Activated T-helper 2 cell treated with anti-CD3 and anti-CD28 coated beads, Interferon-gamma antibody, Interleukin-2, Interleukin-4, amounts not matched to agents 10 μg/mL and 5 μg/mL and 100 μg/mL, durations not matched to agents 14 hours and 24 hours and 36 hours (primary cell): Measurements from ENCODE around the gene SLIT3. TPM values are rescaled to one million over a fixed set of nuclear protein-coding genes. Genes with fewer than 3 reads are reported as not detected.

Experiments used
- DNase-seq: peaks from one replicate; pipeline ENCODE4 v3.0.0; 2021; ENCODE audit warnings: low spot score
- H3K27ac Mint-ChIP-seq: one replicate; pipeline ENCODE4 v1.8.0; 2021; ENCODE audit warnings: mixed read lengths
- H3K27me3 Mint-ChIP-seq: one replicate; pipeline ENCODE4 v1.8.0; 2021; ENCODE audit warnings: low read depth, mixed read lengths
- H3K36me3 Mint-ChIP-seq: one replicate; pipeline ENCODE4 v1.8.0; 2021; ENCODE audit warnings: low read depth, mixed read lengths
- H3K4me1 Mint-ChIP-seq: one replicate; pipeline ENCODE4 v1.8.0; 2021; ENCODE audit warnings: low read depth, mixed read lengths
- H3K4me3 Mint-ChIP-seq: one replicate; pipeline ENCODE4 v1.8.0; 2021; ENCODE audit warnings: low read depth, mild to moderate bottlenecking, moderate library complexity, mixed read lengths
- H3K9me3 Mint-ChIP-seq: one replicate; pipeline ENCODE4 v1.8.0; 2021; ENCODE audit warnings: mixed read lengths
- intact Hi-C: fragments of 100-400 bp; cut with micrococcal nuclease; formaldehyde crosslinking; loops from one replicate; pipeline ENCODE4 v1.15.1; 2023
- total RNA-seq: library from RNA; stranded (reverse); gene quantifications from 2 replicates; pipeline ENCODE4 v1.2.3, GENCODE V29; 2022

The SLIT3 gene
- total RNA-seq, 1 donor from 2014 or later = 9.5 TPM

GRCh38 chr5:169273881-169274280, 27.1 kb downstream of the SLIT3 start:
- Mint-ChIP-seq H3K36me3 (no peaks in the 10 kb centered on the region), H3K4me3 (no peak overlapping the region), H3K27me3 (no peaks in the 10 kb centered on the region), H3K4me1 (no peaks in the 10 kb centered on the region), H3K27ac (no peak overlapping the region), H3K9me3 (no peaks in the 10 kb centered on the region)
- intact Hi-C loops = no loop called here
- no peak for DNase-seq

DNA sequence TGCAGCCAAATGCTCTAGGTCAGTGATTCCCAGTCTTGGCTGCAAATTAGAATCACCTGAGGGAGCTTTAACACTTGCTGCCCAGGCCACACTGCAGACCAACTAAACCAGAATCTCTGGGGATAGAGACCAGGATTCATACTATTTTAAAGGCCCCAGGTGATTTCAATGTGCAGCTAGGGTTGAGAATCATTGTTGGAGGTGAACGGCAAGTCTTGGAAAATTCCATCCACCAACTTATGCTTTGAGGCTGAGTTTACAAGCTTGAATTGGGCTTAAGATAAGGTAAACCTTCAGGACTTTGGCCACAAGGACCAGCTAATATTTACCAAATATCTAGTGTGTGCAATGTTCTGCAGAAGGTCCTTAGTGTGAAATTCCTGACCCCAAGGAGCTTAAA, 27.5 kb downstream of the SLIT3 start:
- Mint-ChIP-seq H3K4me3 (no peak overlapping the region), H3K4me1 (no peaks in the 10 kb centered on the region)
- intact Hi-C loops = no loop called here

DNA sequence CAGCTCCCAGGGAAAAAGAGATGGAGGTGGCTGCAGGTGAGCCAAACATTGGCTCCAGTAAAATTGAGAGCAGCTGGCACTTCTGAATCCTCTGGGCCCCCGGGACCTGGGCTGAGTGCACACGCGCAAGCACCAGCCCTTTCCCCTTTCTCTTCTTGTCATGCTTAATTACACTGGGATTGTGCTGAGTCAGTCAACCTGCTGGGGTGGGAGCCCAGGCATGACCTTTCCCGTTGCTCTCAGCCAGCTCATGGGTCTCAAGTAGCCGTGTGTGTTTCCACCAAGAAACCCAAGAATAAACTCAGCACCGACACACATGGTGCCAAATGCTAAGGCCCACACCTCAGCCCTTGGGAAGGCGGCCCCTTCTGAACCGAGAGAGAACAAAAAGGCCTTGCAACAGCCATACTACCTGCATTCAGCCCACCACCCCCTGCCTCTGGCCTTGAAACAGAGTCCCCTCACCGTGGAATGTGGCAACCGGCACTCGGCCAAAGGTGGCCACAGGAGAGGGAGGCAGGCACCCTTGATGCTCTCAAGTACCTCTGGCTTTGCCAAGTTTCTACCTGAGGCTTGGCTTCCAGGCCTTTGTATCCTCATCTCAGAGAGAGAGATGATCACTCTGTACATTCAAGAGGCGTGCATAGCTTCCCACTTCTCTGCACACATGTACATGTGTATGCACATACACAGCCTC, 28.1 kb downstream of the SLIT3 start:
- DNase-seq = no peak
- Mint-ChIP-seq H3K4me3 (no peak overlapping the region), H3K27me3 (no peaks in the 10 kb centered on the region), H3K9me3 (no peaks in the 10 kb centered on the region), H3K36me3 (no peaks in the 10 kb centered on the region), H3K27ac (no peak overlapping the region), H3K4me1 (no peaks in the 10 kb centered on the region)
- intact Hi-C loops = no loop called here

More for the DNA sequence above, 27.5 kb downstream of the SLIT3 start:
- no peak for DNase-seq
- H3K36me3 Mint-ChIP-seq = no peaks in the 10 kb centered on the region
- H3K27ac Mint-ChIP-seq = no peak overlapping the region
- no peaks in the 10 kb centered on the region for H3K9me3 Mint-ChIP-seq
- no peaks in the 10 kb centered on the region for H3K27me3 Mint-ChIP-seq

DNA sequence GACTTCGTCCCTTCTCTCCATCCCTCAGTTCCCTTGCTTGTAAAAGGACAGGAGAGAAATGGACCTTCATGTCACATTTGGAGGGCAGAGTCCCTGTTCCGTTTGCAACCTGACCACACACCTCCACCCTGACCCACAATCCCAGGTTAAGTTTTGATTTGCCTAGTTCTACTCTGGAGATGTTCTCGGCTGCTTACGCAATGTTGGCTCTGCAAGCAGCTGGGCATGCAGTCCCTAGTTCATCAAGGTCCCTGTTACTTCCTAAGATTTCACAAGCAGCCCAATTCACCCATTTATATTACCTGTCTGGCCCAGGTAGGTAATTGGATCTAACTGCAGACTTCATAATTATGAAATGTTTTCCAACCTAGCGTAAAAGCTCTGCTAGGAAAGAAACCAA, 28.8 kb downstream of the SLIT3 start:
- no peaks in the 10 kb centered on the region for H3K36me3 Mint-ChIP-seq
- intact Hi-C loops = no loop called here
- H3K27me3 Mint-ChIP-seq = no peaks in the 10 kb centered on the region
- no peak for DNase-seq
- H3K9me3 Mint-ChIP-seq = no peaks in the 10 kb centered on the region
- no peak overlapping the region for H3K4me3 Mint-ChIP-seq
- H3K4me1 Mint-ChIP-seq = no peaks in the 10 kb centered on the region
- no peak overlapping the region for H3K27ac Mint-ChIP-seq

- intact Hi-C loops = no loop called here
- Mint-ChIP-seq H3K4me1 (no peaks in the 10 kb centered on the region), H3K4me3 (no peak overlapping the region), H3K27ac (no peak overlapping the region), H3K27me3 (no peaks in the 10 kb centered on the region), H3K36me3 (no peaks in the 10 kb centered on the region), H3K9me3 (no peaks in the 10 kb centered on the region)
- no peak for DNase-seq
Observed at GRCh38 chr5:169270827-169271226, 30.1 kb downstream of the SLIT3 start.

GRCh38 chr5:169268019-169268418, 32.9 kb downstream of the SLIT3 start:
- DNase-seq = no peak
- Mint-ChIP-seq H3K9me3 (no peaks in the 10 kb centered on the region), H3K4me3 (no peak overlapping the region), H3K27ac (no peak overlapping the region), H3K27me3 (no peaks in the 10 kb centered on the region), H3K4me1 (no peaks in the 10 kb centered on the region), H3K36me3 (no peaks in the 10 kb centered on the region)
- intact Hi-C loops = no loop called here

DNA sequence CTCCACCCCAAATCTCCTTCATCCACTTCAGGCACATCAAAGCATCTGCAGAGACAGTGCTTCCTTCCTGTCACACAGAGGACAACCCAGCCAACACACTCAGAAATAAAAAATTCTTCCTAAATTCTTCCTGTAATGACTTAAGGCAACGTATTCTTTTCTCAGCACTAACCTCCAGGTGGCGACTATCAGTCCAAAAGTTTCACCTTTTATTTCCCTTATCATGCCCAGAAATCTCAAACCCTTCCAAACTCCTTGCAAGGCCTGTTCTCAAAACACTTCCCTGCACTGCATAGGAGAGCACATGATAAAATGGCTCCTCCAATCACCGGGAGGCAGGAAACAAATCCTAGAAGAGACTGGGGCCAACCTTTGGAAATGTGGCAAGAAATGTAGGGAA, 35.1 kb downstream of the SLIT3 start:
- Mint-ChIP-seq H3K27me3 (no peaks in the 10 kb centered on the region), H3K9me3 (no peaks in the 10 kb centered on the region), H3K4me1 (no peaks in the 10 kb centered on the region), H3K4me3 (no peak overlapping the region), H3K36me3 (no peaks in the 10 kb centered on the region), H3K27ac (no peak overlapping the region)
- intact Hi-C loops = no loop called here
- no peak for DNase-seq

GRCh38 chr5:169263591-169263990, 37.3 kb downstream of the SLIT3 start:
- no peaks in the 10 kb centered on the region for H3K27me3 Mint-ChIP-seq

GRCh38 chr5:169260896-169261569, 39.9 kb downstream of the SLIT3 start:
- intact Hi-C loops = no loop called here
- no peak for DNase-seq
- H3K27me3 Mint-ChIP-seq = no peaks in the 10 kb centered on the region
- H3K9me3 Mint-ChIP-seq = no peaks in the 10 kb centered on the region
- no peaks in the 10 kb centered on the region for H3K36me3 Mint-ChIP-seq
- no peaks in the 10 kb centered on the region for H3K4me1 Mint-ChIP-seq
- H3K27ac Mint-ChIP-seq = no peak overlapping the region
- no peak overlapping the region for H3K4me3 Mint-ChIP-seq

More at GRCh38 chr5:169263591-169263990, 37.3 kb downstream of the SLIT3 start:
- intact Hi-C loops = no loop called here
- Mint-ChIP-seq H3K36me3 (no peaks in the 10 kb centered on the region), H3K4me3 (no peak overlapping the region), H3K4me1 (no peaks in the 10 kb centered on the region), H3K27ac (no peak overlapping the region), H3K9me3 (no peaks in the 10 kb centered on the region)
- DNase-seq = no peak

- DNase-seq = no peak
- Mint-ChIP-seq H3K27ac (no peak overlapping the region), H3K9me3 (no peaks in the 10 kb centered on the region), H3K36me3 (no peaks in the 10 kb centered on the region), H3K4me1 (no peaks in the 10 kb centered on the region), H3K27me3 (no peaks in the 10 kb centered on the region), H3K4me3 (no peak overlapping the region)
- intact Hi-C loops = no loop called here
Observed at GRCh38 chr5:169258372-169259000, 42.5 kb downstream of the SLIT3 start.

DNA sequence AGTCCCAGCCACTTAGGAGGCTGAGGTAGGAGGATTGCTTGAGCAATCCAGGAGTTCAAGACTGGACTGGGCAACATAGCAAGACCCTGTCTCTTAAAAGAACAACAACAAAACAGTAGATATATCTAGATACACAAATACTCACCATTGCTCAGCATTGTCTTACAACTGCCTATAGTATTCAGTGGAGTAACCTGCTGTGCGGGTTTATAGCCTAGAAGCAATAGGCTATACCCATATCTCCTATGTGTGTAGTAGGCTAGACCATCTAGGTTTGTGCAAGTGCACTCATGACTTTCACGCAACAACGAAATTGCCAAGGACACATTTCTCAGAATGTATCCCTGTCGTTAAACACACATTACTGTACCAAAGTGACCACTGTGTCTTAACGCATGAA, 44.7 kb downstream of the SLIT3 start:
- no peaks in the 10 kb centered on the region for H3K9me3 Mint-ChIP-seq
- no peaks in the 10 kb centered on the region for H3K4me1 Mint-ChIP-seq
- no peak overlapping the region for H3K27ac Mint-ChIP-seq
- H3K36me3 Mint-ChIP-seq = no peaks in the 10 kb centered on the region
- no peak for DNase-seq
- no peak overlapping the region for H3K4me3 Mint-ChIP-seq
- no peaks in the 10 kb centered on the region for H3K27me3 Mint-ChIP-seq
- intact Hi-C loops = no loop called here

- Mint-ChIP-seq H3K27ac (no peak overlapping the region), H3K4me3 (no peak overlapping the region), H3K36me3 (no peaks in the 10 kb centered on the region), H3K9me3 (no peaks in the 10 kb centered on the region), H3K4me1 (no peaks in the 10 kb centered on the region), H3K27me3 (peaks cover 3% of the 10 kb centered on the region)
- intact Hi-C loops = no loop called here
- DNase-seq = no peak
Observed at GRCh38 chr5:169253071-169253470, 47.9 kb downstream of the SLIT3 start.

DNA sequence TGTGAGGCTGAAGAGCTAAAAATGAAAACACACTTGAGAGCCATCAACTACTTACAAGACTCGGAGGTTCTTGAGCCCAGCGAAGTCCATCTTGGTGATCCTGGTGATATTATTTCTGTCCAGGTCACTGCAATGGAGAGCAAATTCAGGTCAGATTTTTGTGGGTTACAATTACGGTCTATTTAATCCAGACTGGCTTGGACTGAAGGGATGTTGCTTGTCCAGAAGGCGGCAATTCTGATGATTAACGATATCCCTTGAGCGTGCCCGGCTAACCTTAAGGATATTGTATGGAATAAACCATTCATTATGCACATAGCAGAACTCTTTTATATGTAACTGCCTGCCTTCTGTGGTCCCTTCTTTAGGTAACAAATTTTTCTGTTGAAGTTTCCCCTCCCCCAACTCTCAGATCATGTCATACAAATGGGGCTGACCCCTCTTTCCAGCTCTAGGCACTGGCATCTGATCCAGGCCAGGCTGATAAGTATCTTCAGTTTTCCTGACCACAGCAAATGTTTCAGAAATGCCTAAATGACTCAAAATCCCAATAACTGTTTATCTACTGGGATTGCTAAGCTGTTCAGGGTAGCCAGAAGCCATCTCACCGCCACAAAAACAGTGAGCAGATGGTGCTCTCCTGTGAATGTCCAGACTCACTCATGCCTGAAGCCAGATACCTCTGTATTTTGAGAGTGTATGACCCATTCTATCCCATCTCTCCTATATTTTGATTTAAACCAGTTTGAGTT, 49.4 kb downstream of the SLIT3 start:
- intact Hi-C loops = no loop called here
- no peak overlapping the region for H3K27ac Mint-ChIP-seq
- no peaks in the 10 kb centered on the region for H3K4me1 Mint-ChIP-seq
- DNase-seq = no peak
- H3K4me3 Mint-ChIP-seq = no peak overlapping the region
- H3K27me3 Mint-ChIP-seq = peaks cover 4% of the 10 kb centered on the region
- H3K36me3 Mint-ChIP-seq = no peaks in the 10 kb centered on the region
- H3K9me3 Mint-ChIP-seq = no peaks in the 10 kb centered on the region
